ENCODE data around the gene SDR42E2.

Gene SDR42E2

DNA sequence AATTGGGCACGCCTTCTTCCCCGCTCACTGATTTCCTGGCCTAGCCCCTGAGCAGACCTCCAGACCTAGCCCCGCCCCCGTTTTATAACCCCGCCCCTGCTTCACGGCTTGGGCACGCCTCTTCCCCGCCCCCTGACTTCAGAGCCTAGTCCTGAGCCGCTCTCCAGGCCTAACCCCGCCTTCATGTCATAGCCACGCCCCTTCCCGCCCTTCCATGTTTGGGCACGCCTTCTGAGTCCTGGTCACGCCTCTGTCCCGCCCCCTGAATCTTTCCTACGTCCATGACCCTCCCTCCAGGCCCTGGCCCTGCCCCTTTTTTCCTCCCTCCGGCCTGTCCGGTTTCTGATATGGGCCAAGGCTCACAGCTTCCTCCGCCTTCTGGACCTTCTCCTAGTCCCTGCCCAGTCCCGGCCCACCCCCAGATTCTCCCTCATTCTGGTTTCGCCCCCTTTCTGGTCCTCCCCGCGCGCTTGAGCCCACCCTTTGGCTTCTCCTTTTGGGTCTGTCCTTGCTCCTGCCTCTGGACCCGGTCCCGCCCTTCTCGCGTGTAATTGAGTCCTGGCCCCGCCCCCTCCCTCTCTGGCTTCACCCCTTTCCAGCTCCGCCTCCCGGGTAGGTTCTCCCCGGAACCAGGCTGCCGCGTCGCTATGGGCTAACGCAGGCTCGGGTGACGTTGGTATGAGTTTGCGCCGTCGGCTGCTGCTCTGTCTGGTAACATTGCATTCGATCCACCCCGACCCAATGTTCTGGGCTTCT lies 28.6 kb downstream of the SDR42E2 start:
- Histone ChIP-seq H3K9ac (ENCODE audit: low read length) (peak overlapping the region; percentile 91), H3K27ac (ENCODE audit: low read length) (peak overlapping the region; percentile 91)

GRCh38 chr16:22191532-22192260 lies 29.4 kb downstream of the SDR42E2 start:
- Histone ChIP-seq H4K20me1 (ENCODE audit: insufficient read depth, low read length) (no peaks in the 10 kb centered on the region), H3K36me3 (replicated peaks; ENCODE audit: low read depth, low read length) (peaks cover 4% of the 10 kb centered on the region), H3K4me2 (ENCODE audit: low read length) (peak overlapping the region; percentile 87), H3K4me3 (ENCODE audit: low read length) (peak overlapping the region; percentile 79), H2AFZ (ENCODE audit: low read depth, low read length) (no peak overlapping the region), H3K27me3 (ENCODE audit: low read depth, low read length) (no peaks in the 10 kb centered on the region), H3K4me1 (ENCODE audit: low read length) (peaks cover 55% of the 10 kb centered on the region), H3K27ac (ENCODE audit: low read length) (peak overlapping the region; percentile 91), H3K9ac (ENCODE audit: low read length) (peak overlapping the region; percentile 91), H3K79me2 (ENCODE audit: low read length) (no peaks in the 10 kb centered on the region), H3K9me3 (ENCODE audit: insufficient read depth, low read length) (no peaks in the 10 kb centered on the region)
- TF ChIP-seq EZH2phosphoT487 (IDR thresholded peaks at IDR 0.05; ENCODE audit: low read depth): no peak
- TF ChIP-seq, protein P1, sequence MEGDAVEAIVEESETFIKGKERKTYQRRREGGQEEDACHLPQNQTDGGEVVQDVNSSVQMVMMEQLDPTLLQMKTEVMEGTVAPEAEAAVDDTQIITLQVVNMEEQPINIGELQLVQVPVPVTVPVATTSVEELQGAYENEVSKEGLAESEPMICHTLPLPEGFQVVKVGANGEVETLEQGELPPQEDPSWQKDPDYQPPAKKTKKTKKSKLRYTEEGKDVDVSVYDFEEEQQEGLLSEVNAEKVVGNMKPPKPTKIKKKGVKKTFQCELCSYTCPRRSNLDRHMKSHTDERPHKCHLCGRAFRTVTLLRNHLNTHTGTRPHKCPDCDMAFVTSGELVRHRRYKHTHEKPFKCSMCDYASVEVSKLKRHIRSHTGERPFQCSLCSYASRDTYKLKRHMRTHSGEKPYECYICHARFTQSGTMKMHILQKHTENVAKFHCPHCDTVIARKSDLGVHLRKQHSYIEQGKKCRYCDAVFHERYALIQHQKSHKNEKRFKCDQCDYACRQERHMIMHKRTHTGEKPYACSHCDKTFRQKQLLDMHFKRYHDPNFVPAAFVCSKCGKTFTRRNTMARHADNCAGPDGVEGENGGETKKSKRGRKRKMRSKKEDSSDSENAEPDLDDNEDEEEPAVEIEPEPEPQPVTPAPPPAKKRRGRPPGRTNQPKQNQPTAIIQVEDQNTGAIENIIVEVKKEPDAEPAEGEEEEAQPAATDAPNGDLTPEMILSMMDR (IDR thresholded peaks at IDR 0.05; ENCODE audit: low read depth, low read length): no peak

More for the DNA sequence above, 28.6 kb downstream of the SDR42E2 start:
- H3K27me3 ChIP-seq (ENCODE audit: low read depth, low read length): no peaks in the 10 kb centered on the region
- H4K20me1 ChIP-seq (ENCODE audit: insufficient read depth, low read length): no peaks in the 10 kb centered on the region
- no peaks in the 10 kb centered on the region for H3K9me3 ChIP-seq (ENCODE audit: insufficient read depth, low read length)
- peaks cover 4% of the 10 kb centered on the region for H3K36me3 ChIP-seq (replicated peaks; ENCODE audit: low read depth, low read length)
- H3K4me2 ChIP-seq (ENCODE audit: low read length): peak overlapping the region; percentile 87
- H3K4me1 ChIP-seq (ENCODE audit: low read length): peaks cover 55% of the 10 kb centered on the region
- H2AFZ ChIP-seq (ENCODE audit: low read depth, low read length): peak overlapping the region; percentile 95; the same call in 1 of the 2 replicates
- H3K4me3 ChIP-seq (ENCODE audit: low read length): peak overlapping the region; percentile 86
- no peaks in the 10 kb centered on the region for H3K79me2 ChIP-seq (ENCODE audit: low read length)
- TF ChIP-seq, protein P1 (IDR thresholded peaks at IDR 0.05; ENCODE audit: low read depth, low read length): no peak
- TF ChIP-seq EZH2phosphoT487 (IDR thresholded peaks at IDR 0.05; ENCODE audit: low read depth): no peak

GRCh38 chr16:22192261-22193062 lies 30.2 kb downstream of the SDR42E2 start:
- H3K9ac ChIP-seq (ENCODE audit: low read length): peak overlapping the region; percentile 91
- no peaks in the 10 kb centered on the region for H3K27me3 ChIP-seq (ENCODE audit: low read depth, low read length)
- TF ChIP-seq EZH2phosphoT487 (IDR thresholded peaks at IDR 0.05; ENCODE audit: low read depth): no peak
- TF ChIP-seq, protein P1 (IDR thresholded peaks at IDR 0.05; ENCODE audit: low read depth, low read length): no peak
- no peaks in the 10 kb centered on the region for H3K79me2 ChIP-seq (ENCODE audit: low read length)
- H3K9me3 ChIP-seq (ENCODE audit: insufficient read depth, low read length): no peaks in the 10 kb centered on the region
- no peaks in the 10 kb centered on the region for H4K20me1 ChIP-seq (ENCODE audit: insufficient read depth, low read length)
- H3K4me3 ChIP-seq (ENCODE audit: low read length): peak overlapping the region; percentile 79
- peak overlapping the region; percentile 87 for H3K4me2 ChIP-seq (ENCODE audit: low read length)
- H3K4me1 ChIP-seq (ENCODE audit: low read length): peaks cover 59% of the 10 kb centered on the region
- peaks cover 4% of the 10 kb centered on the region for H3K36me3 ChIP-seq (replicated peaks; ENCODE audit: low read depth, low read length)
- peak overlapping the region; percentile 91 for H3K27ac ChIP-seq (ENCODE audit: low read length)
- 0 out of 2 replicates have a peak overlapping the region, but pooled peaks have one; percentile 52 for H2AFZ ChIP-seq (ENCODE audit: low read depth, low read length)
